Retinal pigment epithelial cell (primary cell): ENCODE results near the gene CADPS2.

Experiments
- DNase-seq: peaks from one replicate; pipeline ENCODE4 v3.0.0-alpha.2; 2010; ENCODE audit warnings: low read depth
- H3K4me3 ChIP-seq: 2 replicates; pipeline ENCODE4 v1.5.1; 2011; ENCODE audit warnings: mild to moderate bottlenecking, low read length, control low read depth, moderate library complexity
- CTCF ChIP-seq: conservative IDR thresholded peaks from 2 replicates; pipeline ENCODE4 v1.5.1; 2011; ENCODE audit warnings: low read depth, low read length, control low read depth, inconsistent platforms

Gene CADPS2

GRCh38 chr7:122425731-122426130, 460.5 kb downstream of the CADPS2 start:
- no peak for TF ChIP-seq CTCF
- no peak for DNase-seq
- no peak overlapping the region for H3K4me3 ChIP-seq

- DNase-seq, result no peak
- no peak for TF ChIP-seq CTCF
- no peak overlapping the region for H3K4me3 ChIP-seq
These were observed 462.7 kb downstream of the CADPS2 start for GRCh38 chr7:122423591-122423990.

GRCh38 chr7:122416336-122416735, 469.9 kb downstream of the CADPS2 start:
- no peak overlapping the region for H3K4me3 ChIP-seq
- no peak for TF ChIP-seq CTCF
- DNase-seq, result no peak

GRCh38 chr7:122415510-122415909, 470.8 kb downstream of the CADPS2 start:
- H3K4me3 ChIP-seq, result no peak overlapping the region
- DNase-seq, result no peak
- no peak for TF ChIP-seq CTCF

GRCh38 chr7:122413339-122413738, 472.9 kb downstream of the CADPS2 start:
- no peak overlapping the region for H3K4me3 ChIP-seq
- no peak for DNase-seq
- no peak for TF ChIP-seq CTCF

DNA sequence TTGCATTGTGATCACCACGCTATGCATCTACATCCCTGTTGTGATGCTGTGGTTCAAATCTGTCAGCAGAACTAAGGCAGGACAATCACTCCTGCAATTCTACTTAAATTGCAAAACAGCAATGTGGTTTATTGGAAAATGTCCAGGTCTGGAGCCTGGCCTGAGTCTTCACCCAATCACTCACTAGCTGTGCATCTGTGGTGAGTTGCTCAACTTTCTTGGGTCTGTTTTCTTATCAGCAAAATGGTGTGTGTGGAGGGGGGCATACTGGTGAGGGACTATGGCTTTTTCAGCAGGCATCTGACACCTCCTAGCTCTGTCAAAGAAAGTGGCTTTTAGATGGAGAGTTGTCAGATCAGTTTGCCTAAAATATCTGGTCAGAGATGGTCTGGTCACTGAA, 473.4 kb downstream of the CADPS2 start:
- no peak overlapping the region for H3K4me3 ChIP-seq
- no peak for DNase-seq
- TF ChIP-seq CTCF, result no peak

- H3K4me3 ChIP-seq, result no peak overlapping the region
- DNase-seq, result no peak
- TF ChIP-seq CTCF, result no peak
These were observed 473.8 kb downstream of the CADPS2 start for GRCh38 chr7:122412441-122412840.
